Omental fat pad (tissue), 4 donors: ENCODE measurements around the gene RUNX3. TPM values are rescaled to one million over a fixed set of nuclear protein-coding genes. Genes with fewer than 3 reads are reported as not detected.
A peak's percentile ranks its signal among the peaks of the same experiment; 100 is the strongest.

Source experiments
- ATAC-seq: fragments of 150-250 bp; one replicate; pipeline ENCODE4 v1.9.1; 2016; ENCODE audit warnings: mild to moderate bottlenecking, moderate library complexity; ENCODE audit not compliant: low FRiP score
- DNase-seq: peaks from one replicate; pipeline ENCODE4 v3.0.0-alpha.2; 2019; ENCODE audit warnings: low spot score
- CTCF ChIP-seq, 3 donors: fragments of 450-650 bp; IDR thresholded peaks; one replicate each; pipeline ENCODE4 v1.5.1; 2016 to 2017; ENCODE audit warnings: antibody characterized with exemption in 3 of 3, mild to moderate bottlenecking in 3 of 3, moderate library complexity in 2 of 3
- total RNA-seq, 4 donors: library from RNA; depleted of rRNA; stranded (reverse); fragments of >200 nt; gene quantifications; one replicate each; pipeline ENCODE4 v1.1.0, GENCODE V29; 2016

Gene RUNX3
- total RNA-seq, 4 donors from 2014 or later = 1.6 to 6.7 (median 3.8) TPM

GRCh38 chr1:24932284-24932683 lies 2.2 kb upstream of the RUNX3 start:
- DNase-seq = no peak
- ATAC-seq = no peak
- TF ChIP-seq CTCF (IDR thresholded peaks at IDR 0.05) = peak in 1 of 3 donors; percentile 5

- DNase-seq = no peak
- no peak for ATAC-seq
- no peak for TF ChIP-seq CTCF (IDR thresholded peaks at IDR 0.05)
These were observed 1.6 kb upstream of the RUNX3 start for GRCh38 chr1:24931468-24932231.

GRCh38 chr1:24931146-24931467 lies 1.0 kb upstream of the RUNX3 start:
- DNase-seq (no peak), ATAC-seq (no peak)
- no peak for TF ChIP-seq CTCF (IDR thresholded peaks at IDR 0.05)

- TF ChIP-seq CTCF (IDR thresholded peaks at IDR 0.05) = no peak
- ATAC-seq (no peak), DNase-seq (no peak)
These were observed 447 bp downstream of the RUNX3 start for GRCh38 chr1:24929398-24930259.

- no peak for DNase-seq
- TF ChIP-seq CTCF (IDR thresholded peaks at IDR 0.05) = no peak
- no peak for ATAC-seq
These were observed 1.2 kb downstream of the RUNX3 start for GRCh38 chr1:24928689-24929397.

- ATAC-seq (no peak), DNase-seq (no peak)
- TF ChIP-seq CTCF (IDR thresholded peaks at IDR 0.05) = no peak
These were observed 1.9 kb downstream of the RUNX3 start for GRCh38 chr1:24927988-24928688.
